HEK293 (cell line): Measurements from ENCODE around the gene B4GALT2.

ENCODE experiments used
- EGR2 ChIP-seq: fragments of 450-650 bp; formaldehyde crosslinking; IDR thresholded peaks from 2 replicates; pipeline ENCODE4 v1.5.1; 2016; ENCODE audit warnings: low read depth, missing biosample characterization, missing genetic modification characterization
- KLF8 ChIP-seq: fragments of 450-650 bp; formaldehyde crosslinking; IDR thresholded peaks from 2 replicates; pipeline ENCODE4 v1.5.1; 2016; ENCODE audit warnings: missing biosample characterization, missing genetic modification characterization
- MEIS1 ChIP-seq: sonication (generic); formaldehyde crosslinking; IDR thresholded peaks from 2 replicates; pipeline ENCODE4 v1.8.1; 2022; ENCODE audit warnings: missing genetic modification reagents, mild to moderate bottlenecking, borderline replicate concordance
- PRDM1 ChIP-seq: fragments of 450-650 bp; formaldehyde crosslinking; IDR thresholded peaks from 2 replicates; pipeline ENCODE4; 2016; ENCODE audit warnings: missing biosample characterization, missing genetic modification characterization
- SETDB1 ChIP-seq: IDR thresholded peaks from one replicate; pipeline ENCODE4 v1.6.1; 2017; ENCODE audit warnings: mild to moderate bottlenecking, low read length, moderate library complexity, mixed read lengths; ENCODE audit not compliant: insufficient read length
- WT1 ChIP-seq: fragments of 450-650 bp; formaldehyde crosslinking; IDR thresholded peaks from 2 replicates; pipeline ENCODE4 v1.5.1; 2016; ENCODE audit warnings: missing biosample characterization, missing genetic modification characterization
- YY1 ChIP-seq: fragments of 450-650 bp; formaldehyde crosslinking; IDR thresholded peaks from 2 replicates; pipeline ENCODE4 v1.5.1; 2018; ENCODE audit warnings: missing biosample characterization, missing genetic modification characterization
- ZBTB20 ChIP-seq: fragments of 450-650 bp; formaldehyde crosslinking; IDR thresholded peaks from 2 replicates; pipeline ENCODE4 v1.5.1; 2016; ENCODE audit warnings: missing biosample characterization, missing genetic modification characterization
- ZBTB21 ChIP-seq: fragments of 450-650 bp; formaldehyde crosslinking; IDR thresholded peaks from 2 replicates; pipeline ENCODE4 v1.5.1; 2017; ENCODE audit warnings: missing biosample characterization, missing genetic modification characterization
- ZBTB44 ChIP-seq: fragments of 450-650 bp; IDR thresholded peaks from 2 replicates; pipeline ENCODE4 v1.5.1; 2018; ENCODE audit warnings: missing biosample characterization, mild to moderate bottlenecking, missing genetic modification characterization
- ZBTB48 ChIP-seq: fragments of 450-650 bp; formaldehyde crosslinking; IDR thresholded peaks from 2 replicates; pipeline ENCODE4 v1.5.1; 2016; ENCODE audit warnings: missing biosample characterization, missing genetic modification characterization
- ZBTB8A ChIP-seq: fragments of 450-650 bp; formaldehyde crosslinking; IDR thresholded peaks from 2 replicates; pipeline ENCODE4 v1.5.1; 2016; ENCODE audit warnings: missing biosample characterization, missing genetic modification characterization
- ZEB2 ChIP-seq: fragments of 450-650 bp; formaldehyde crosslinking; IDR thresholded peaks from 2 replicates; pipeline ENCODE4 v1.5.1; 2016; ENCODE audit warnings: missing biosample characterization, missing genetic modification characterization
- ZFP69B ChIP-seq: fragments of 450-650 bp; formaldehyde crosslinking; IDR thresholded peaks from 2 replicates; pipeline ENCODE4 v1.5.1; 2016; ENCODE audit warnings: missing biosample characterization, missing genetic modification characterization
- ZNF23 ChIP-seq: fragments of 450-650 bp; formaldehyde crosslinking; IDR thresholded peaks from 2 replicates; pipeline ENCODE4 v1.5.1; 2016; ENCODE audit warnings: missing biosample characterization, missing genetic modification characterization, borderline replicate concordance
- ZNF24 ChIP-seq: fragments of 450-650 bp; formaldehyde crosslinking; IDR thresholded peaks from 2 replicates; pipeline ENCODE4 v1.5.1; 2016; ENCODE audit warnings: missing biosample characterization, missing genetic modification characterization
- ZNF341 ChIP-seq: fragments of 450-650 bp; formaldehyde crosslinking; IDR thresholded peaks from 2 replicates; pipeline ENCODE4; 2016; ENCODE audit warnings: low read depth, missing biosample characterization, missing genetic modification characterization
- ZNF37A ChIP-seq: fragments of 450-650 bp; IDR thresholded peaks from 2 replicates; pipeline ENCODE4 v1.5.1; 2018; ENCODE audit warnings: missing biosample characterization, missing genetic modification characterization
- ZNF404 ChIP-seq: fragments of 450-650 bp; formaldehyde crosslinking; IDR thresholded peaks from 2 replicates; pipeline ENCODE4 v1.5.1; 2017; ENCODE audit warnings: missing biosample characterization, missing genetic modification characterization
- ZNF416 ChIP-seq: fragments of 450-650 bp; formaldehyde crosslinking; IDR thresholded peaks from 2 replicates; pipeline ENCODE4 v1.5.1; 2016; ENCODE audit warnings: missing biosample characterization, missing genetic modification characterization
- ZNF48 ChIP-seq: fragments of 450-650 bp; formaldehyde crosslinking; IDR thresholded peaks from 2 replicates; pipeline ENCODE4 v1.5.1; 2016; ENCODE audit warnings: missing biosample characterization, missing genetic modification characterization
- ZNF529 ChIP-seq: fragments of 450-650 bp; formaldehyde crosslinking; IDR thresholded peaks from 2 replicates; pipeline ENCODE4 v1.5.1; 2017; ENCODE audit warnings: missing genetic modification characterization, missing biosample characterization; ENCODE audit not compliant: insufficient replicate concordance
- ZNF561 ChIP-seq: fragments of 450-650 bp; IDR thresholded peaks from 2 replicates; pipeline ENCODE4 v1.5.1; 2018; ENCODE audit warnings: missing biosample characterization, missing genetic modification characterization, borderline replicate concordance
- ZNF571 ChIP-seq: fragments of 450-650 bp; formaldehyde crosslinking; IDR thresholded peaks from 2 replicates; pipeline ENCODE4 v1.5.0; 2017; ENCODE audit warnings: missing biosample characterization, missing genetic modification characterization
- ZNF623 ChIP-seq: fragments of 450-650 bp; formaldehyde crosslinking; IDR thresholded peaks from 2 replicates; pipeline ENCODE4 v1.5.1; 2016; ENCODE audit warnings: missing biosample characterization, missing genetic modification characterization
- ZNF677 ChIP-seq: fragments of 450-650 bp; IDR thresholded peaks from 2 replicates; pipeline ENCODE4 v1.5.0; 2018; ENCODE audit warnings: missing biosample characterization, mild to moderate bottlenecking, missing genetic modification characterization, moderate library complexity
- ZNF76 ChIP-seq: fragments of 450-650 bp; formaldehyde crosslinking; IDR thresholded peaks from 2 replicates; pipeline ENCODE4; 2016; ENCODE audit warnings: low read depth, missing biosample characterization, missing genetic modification characterization, borderline replicate concordance
- ZNF791 ChIP-seq: fragments of 450-650 bp; formaldehyde crosslinking; IDR thresholded peaks from 2 replicates; pipeline ENCODE4 v1.5.1; 2016; ENCODE audit warnings: missing biosample characterization, missing genetic modification characterization
- ZSCAN4 ChIP-seq: fragments of 450-650 bp; formaldehyde crosslinking; IDR thresholded peaks from 2 replicates; pipeline ENCODE4 v1.5.1; 2017; ENCODE audit warnings: missing biosample characterization, missing genetic modification characterization
- TF ChIP-seq, protein P1 (sequence below): fragments of 450-650 bp; formaldehyde crosslinking; IDR thresholded peaks from 2 replicates; pipeline ENCODE4 v1.5.1; 2016; ENCODE audit warnings: missing biosample characterization, missing genetic modification characterization
- TF ChIP-seq, protein P2 (sequence below): fragments of 450-650 bp; formaldehyde crosslinking; IDR thresholded peaks from 2 replicates; pipeline ENCODE4 v1.5.1; 2016; ENCODE audit warnings: missing biosample characterization, missing genetic modification characterization, borderline replicate concordance
- TF ChIP-seq, protein P3 (sequence below): fragments of 450-650 bp; formaldehyde crosslinking; IDR thresholded peaks from 2 replicates; pipeline ENCODE4 v1.5.1; 2016; ENCODE audit warnings: missing biosample characterization, missing genetic modification characterization

B4GALT2 gene

GRCh38 chr1:44031252-44032169 lies 52.5 kb downstream of the B4GALT2 start, which contains the start of gene SLC6A9 (continued):
- no peak for TF ChIP-seq EGR2 (tag by site-specific recombination)
- TF ChIP-seq, protein P1, sequence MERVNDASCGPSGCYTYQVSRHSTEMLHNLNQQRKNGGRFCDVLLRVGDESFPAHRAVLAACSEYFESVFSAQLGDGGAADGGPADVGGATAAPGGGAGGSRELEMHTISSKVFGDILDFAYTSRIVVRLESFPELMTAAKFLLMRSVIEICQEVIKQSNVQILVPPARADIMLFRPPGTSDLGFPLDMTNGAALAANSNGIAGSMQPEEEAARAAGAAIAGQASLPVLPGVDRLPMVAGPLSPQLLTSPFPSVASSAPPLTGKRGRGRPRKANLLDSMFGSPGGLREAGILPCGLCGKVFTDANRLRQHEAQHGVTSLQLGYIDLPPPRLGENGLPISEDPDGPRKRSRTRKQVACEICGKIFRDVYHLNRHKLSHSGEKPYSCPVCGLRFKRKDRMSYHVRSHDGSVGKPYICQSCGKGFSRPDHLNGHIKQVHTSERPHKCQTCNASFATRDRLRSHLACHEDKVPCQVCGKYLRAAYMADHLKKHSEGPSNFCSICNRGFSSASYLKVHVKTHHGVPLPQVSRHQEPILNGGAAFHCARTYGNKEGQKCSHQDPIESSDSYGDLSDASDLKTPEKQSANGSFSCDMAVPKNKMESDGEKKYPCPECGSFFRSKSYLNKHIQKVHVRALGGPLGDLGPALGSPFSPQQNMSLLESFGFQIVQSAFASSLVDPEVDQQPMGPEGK (tag by site-specific recombination), result peak; percentile 69
- TF ChIP-seq SETDB1, result no peak
- peak; percentile 69 for TF ChIP-seq ZSCAN4 (tag by site-specific recombination)
- peak; percentile 45; the same call in 1 of the 2 replicates for TF ChIP-seq WT1 (tag by site-specific recombination)
- TF ChIP-seq KLF8 (tag by site-specific recombination), result no peak
- TF ChIP-seq ZNF791 (tag by site-specific recombination), result no peak
- TF ChIP-seq YY1 (tag by site-specific recombination), result no peak
- TF ChIP-seq ZNF76, result 0 out of 2 replicates have a peak, but pooled peaks have one; percentile 67
- TF ChIP-seq ZBTB21 (tag by site-specific recombination), result no peak
- TF ChIP-seq ZNF623 (tag by site-specific recombination), result no peak
- TF ChIP-seq ZNF404 (tag by site-specific recombination), result no peak
- peak; percentile 44; the same call in 1 of the 2 replicates for TF ChIP-seq ZEB2 (tag by site-specific recombination)
- TF ChIP-seq ZFP69B (tag by site-specific recombination), result peak; percentile 81
- no peak for TF ChIP-seq ZNF529 (tag by site-specific recombination)
- TF ChIP-seq, protein P2, sequence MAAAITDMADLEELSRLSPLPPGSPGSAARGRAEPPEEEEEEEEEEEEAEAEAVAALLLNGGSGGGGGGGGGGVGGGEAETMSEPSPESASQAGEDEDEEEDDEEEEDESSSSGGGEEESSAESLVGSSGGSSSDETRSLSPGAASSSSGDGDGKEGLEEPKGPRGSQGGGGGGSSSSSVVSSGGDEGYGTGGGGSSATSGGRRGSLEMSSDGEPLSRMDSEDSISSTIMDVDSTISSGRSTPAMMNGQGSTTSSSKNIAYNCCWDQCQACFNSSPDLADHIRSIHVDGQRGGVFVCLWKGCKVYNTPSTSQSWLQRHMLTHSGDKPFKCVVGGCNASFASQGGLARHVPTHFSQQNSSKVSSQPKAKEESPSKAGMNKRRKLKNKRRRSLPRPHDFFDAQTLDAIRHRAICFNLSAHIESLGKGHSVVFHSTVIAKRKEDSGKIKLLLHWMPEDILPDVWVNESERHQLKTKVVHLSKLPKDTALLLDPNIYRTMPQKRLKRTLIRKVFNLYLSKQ (tag by site-specific recombination), result no peak
- TF ChIP-seq ZBTB48 (tag by site-specific recombination), result peak; percentile 66; the same call in 1 of the 2 replicates
- no peak for TF ChIP-seq ZNF416 (tag by site-specific recombination)
- no peak for TF ChIP-seq ZNF561 (tag by site-specific recombination)
- peak; percentile 72 for TF ChIP-seq ZBTB20
- TF ChIP-seq, protein P3, sequence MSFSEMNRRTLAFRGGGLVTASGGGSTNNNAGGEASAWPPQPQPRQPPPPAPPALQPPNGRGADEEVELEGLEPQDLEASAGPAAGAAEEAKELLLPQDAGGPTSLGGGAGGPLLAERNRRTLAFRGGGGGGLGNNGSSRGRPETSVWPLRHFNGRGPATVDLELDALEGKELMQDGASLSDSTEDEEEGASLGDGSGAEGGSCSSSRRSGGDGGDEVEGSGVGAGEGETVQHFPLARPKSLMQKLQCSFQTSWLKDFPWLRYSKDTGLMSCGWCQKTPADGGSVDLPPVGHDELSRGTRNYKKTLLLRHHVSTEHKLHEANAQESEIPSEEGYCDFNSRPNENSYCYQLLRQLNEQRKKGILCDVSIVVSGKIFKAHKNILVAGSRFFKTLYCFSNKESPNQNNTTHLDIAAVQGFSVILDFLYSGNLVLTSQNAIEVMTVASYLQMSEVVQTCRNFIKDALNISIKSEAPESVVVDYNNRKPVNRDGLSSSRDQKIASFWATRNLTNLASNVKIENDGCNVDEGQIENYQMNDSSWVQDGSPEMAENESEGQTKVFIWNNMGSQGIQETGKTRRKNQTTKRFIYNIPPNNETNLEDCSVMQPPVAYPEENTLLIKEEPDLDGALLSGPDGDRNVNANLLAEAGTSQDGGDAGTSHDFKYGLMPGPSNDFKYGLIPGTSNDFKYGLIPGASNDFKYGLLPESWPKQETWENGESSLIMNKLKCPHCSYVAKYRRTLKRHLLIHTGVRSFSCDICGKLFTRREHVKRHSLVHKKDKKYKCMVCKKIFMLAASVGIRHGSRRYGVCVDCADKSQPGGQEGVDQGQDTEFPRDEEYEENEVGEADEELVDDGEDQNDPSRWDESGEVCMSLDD (tag by site-specific recombination), result no peak
- peak; percentile 82 for TF ChIP-seq ZBTB8A (tag by site-specific recombination)
- TF ChIP-seq ZNF48 (tag by site-specific recombination), result no peak
- no peak for TF ChIP-seq ZNF571 (tag by site-specific recombination)
- TF ChIP-seq ZNF37A, result no peak
- TF ChIP-seq ZBTB44 (tag by site-specific recombination), result no peak
- TF ChIP-seq ZNF24 (tag by site-specific recombination), result peak; percentile 42; the same call in 1 of the 2 replicates
- TF ChIP-seq ZNF341 (tag by site-specific recombination), result peak; percentile 85
- TF ChIP-seq PRDM1 (tag by site-specific recombination), result 0 out of 2 replicates have a peak, but pooled peaks have one; percentile 29
- TF ChIP-seq ZNF677 (tag by site-specific recombination), result no peak
- no peak for TF ChIP-seq ZNF23 (tag by site-specific recombination)
- TF ChIP-seq MEIS1 (CRISPR knock-in tag), result no peak
